ENCODE results near the gene TRIM17.

GRCh38 chr1:228392111-228392936, 24.3 kb downstream of the TRIM17 start:
- TF ChIP-seq CTCF (IDR thresholded peaks at IDR 0.05 in 2 of 3, conservative IDR thresholded peaks at IDR 0.05 in 1 of 3; ENCODE audit: borderline replicate concordance in 1 of 3, insufficient read depth in 1 of 3, low read depth in 2 of 3, low read length in 2 of 3) (no peak), EZH2phosphoT487 (IDR thresholded peaks at IDR 0.05; ENCODE audit: borderline replicate concordance) (no peak), POLR2A (IDR thresholded peaks at IDR 0.05; ENCODE audit: borderline replicate concordance, extremely low read depth, insufficient read depth, insufficient read length) (no peak), CEBPB (IDR thresholded peaks at IDR 0.05; ENCODE audit: low read depth) (no peak), POLR2AphosphoS5 (IDR thresholded peaks at IDR 0.05; ENCODE audit: low read depth, low read length) (no peak; the same call in none of the 2 replicates), TCF7L2 (IDR thresholded peaks at IDR 0.05; ENCODE audit: borderline replicate concordance, extremely low read depth, insufficient read depth, insufficient read length) (no peak), SRF (IDR thresholded peaks at IDR 0.05; ENCODE audit: low read depth) (no peak), ZFX (IDR thresholded peaks at IDR 0.05) (no peak), REST (IDR thresholded peaks at IDR 0.05; ENCODE audit: low read depth) (no peak), CBX3 (IDR thresholded peaks at IDR 0.05; ENCODE audit: low read depth) (no peak)

Measured in HCT116 (cell line).